ENCODE results near the gene OR52E2.

OR52E2 gene

GRCh38 chr11:5059391-5059790 lies at the start of gene OR52E2:
TSS of gene OR52E2 (minus strand) at chr11:5059627. CDS start at chr11:5059627, 0 bp downstream.
- intact Hi-C loops (cut with DNase I; ENCODE audit: low total_unique reads): no loop called here
- Histone ChIP-seq H3K9me3 (no peaks in the 10 kb centered on the region), H3K27ac (no peak within 1 kb of the TSS), H3K4me1 (no peaks in the 10 kb centered on the region), H3K4me3 (no peak within 1 kb of the TSS), H3K27me3 (no peaks in the 10 kb centered on the region), H3K36me3 (no peaks in the 10 kb centered on the region)
- no peak for TF ChIP-seq CTCF (IDR thresholded peaks at IDR 0.05)
- DNase-seq: no peak

GRCh38 chr11:5107285-5107684 lies 47.9 kb upstream of the OR52E2 start:
- no peaks in the 10 kb centered on the region for H3K27me3 ChIP-seq
- no peak overlapping the region for H3K27ac ChIP-seq
- no peak for TF ChIP-seq CTCF (IDR thresholded peaks at IDR 0.05)
- H3K36me3 ChIP-seq: no peaks in the 10 kb centered on the region
- no peaks in the 10 kb centered on the region for H3K4me1 ChIP-seq
- H3K9me3 ChIP-seq: no peaks in the 10 kb centered on the region
- H3K4me3 ChIP-seq: no peak overlapping the region
- DNase-seq: no peak
- intact Hi-C loops (cut with DNase I; ENCODE audit: low total_unique reads): no loop called here

- H3K9me3 ChIP-seq: no peaks in the 10 kb centered on the region
Measured at GRCh38 chr11:5103066-5103465, 43.6 kb upstream of the OR52E2 start.

GRCh38 chr11:5102246-5102645 lies 42.8 kb upstream of the OR52E2 start:
- Histone ChIP-seq H3K27me3 (no peaks in the 10 kb centered on the region), H3K4me3 (no peak overlapping the region), H3K9me3 (no peaks in the 10 kb centered on the region), H3K4me1 (no peaks in the 10 kb centered on the region), H3K27ac (no peak overlapping the region), H3K36me3 (no peaks in the 10 kb centered on the region)
- intact Hi-C loops (cut with DNase I; ENCODE audit: low total_unique reads): no loop called here
- no peak for DNase-seq
- TF ChIP-seq CTCF (IDR thresholded peaks at IDR 0.05): no peak

More at GRCh38 chr11:5103066-5103465, 43.6 kb upstream of the OR52E2 start:
- H3K27ac ChIP-seq: no peak overlapping the region
- TF ChIP-seq CTCF (IDR thresholded peaks at IDR 0.05): no peak
- DNase-seq: no peak
- no peaks in the 10 kb centered on the region for H3K36me3 ChIP-seq
- H3K27me3 ChIP-seq: no peaks in the 10 kb centered on the region
- H3K4me1 ChIP-seq: no peaks in the 10 kb centered on the region
- no peak overlapping the region for H3K4me3 ChIP-seq
- intact Hi-C loops (cut with DNase I; ENCODE audit: low total_unique reads): no loop called here

- TF ChIP-seq CTCF (IDR thresholded peaks at IDR 0.05): no peak
- H3K27ac ChIP-seq: no peak overlapping the region
- no peak for DNase-seq
- H3K36me3 ChIP-seq: no peaks in the 10 kb centered on the region
- intact Hi-C loops (cut with DNase I; ENCODE audit: low total_unique reads): no loop called here
- no peaks in the 10 kb centered on the region for H3K4me1 ChIP-seq
- no peaks in the 10 kb centered on the region for H3K27me3 ChIP-seq
- no peaks in the 10 kb centered on the region for H3K9me3 ChIP-seq
- H3K4me3 ChIP-seq: no peak overlapping the region
Measured at GRCh38 chr11:5096011-5096410, 36.6 kb upstream of the OR52E2 start.

Data from tibial artery (tissue), 4 donors.